ENCODE results near the gene PDE8A.
"Not testable (repeated sequence)": the region's sequence is repeated elsewhere in the genome, so short reads cannot be mapped to it uniquely, and the experiment has no call there.

Gene PDE8A

GRCh38 chr15:85142312-85142711, 160.7 kb downstream of the PDE8A start:
- DNase-seq: no peak

- no peak for DNase-seq
Observed at GRCh38 chr15:85149465-85150129, 167.9 kb downstream of the PDE8A start.

GRCh38 chr15:85150130-85150480, 168.4 kb downstream of the PDE8A start:
- DNase-seq: no peak

GRCh38 chr15:85151145-85151544, 169.5 kb downstream of the PDE8A start:
- no peak for DNase-seq

- no peak for DNase-seq
Observed at GRCh38 chr15:85151861-85152260, 170.2 kb downstream of the PDE8A start.

- peak in 1 of 2 donors; percentile 7 for DNase-seq
Observed at GRCh38 chr15:85154061-85154460, 172.4 kb downstream of the PDE8A start.

GRCh38 chr15:85155360-85155759, 173.7 kb downstream of the PDE8A start:
- no peak for DNase-seq

GRCh38 chr15:85155857-85156256, 174.2 kb downstream of the PDE8A start:
- DNase-seq: no peak

- DNase-seq: no peak
Observed at GRCh38 chr15:85157344-85157743, 175.7 kb downstream of the PDE8A start.

- DNase-seq: no peak
Observed at GRCh38 chr15:85162237-85162636, 180.6 kb downstream of the PDE8A start.

GRCh38 chr15:85164841-85165466, 183.3 kb downstream of the PDE8A start:
- DNase-seq: no peak

- DNase-seq: no peak
Observed at GRCh38 chr15:85167568-85167967, 185.9 kb downstream of the PDE8A start.

- no peak for DNase-seq
Observed at GRCh38 chr15:85168642-85169173, 187.1 kb downstream of the PDE8A start.

- DNase-seq: no peak
Observed at GRCh38 chr15:85171736-85172135, 190.1 kb downstream of the PDE8A start.

GRCh38 chr15:85172846-85173490, 191.3 kb downstream of the PDE8A start:
- no peak for DNase-seq

GRCh38 chr15:85173630-85174029, 192.0 kb downstream of the PDE8A start:
- DNase-seq: not testable (repeated sequence)

- no peak for DNase-seq
Observed at GRCh38 chr15:85174521-85174920, 192.9 kb downstream of the PDE8A start.

- not testable (repeated sequence) for DNase-seq
Observed at GRCh38 chr15:85177042-85177515, 195.4 kb downstream of the PDE8A start.

- DNase-seq: no peak
Observed at GRCh38 chr15:85178308-85178707, 196.7 kb downstream of the PDE8A start.

GRCh38 chr15:85179700-85180099, 198.0 kb downstream of the PDE8A start:
- no peak for DNase-seq

- not testable (repeated sequence) for DNase-seq
Observed at GRCh38 chr15:85185350-85185749, 203.7 kb downstream of the PDE8A start.

GRCh38 chr15:85188171-85188577, 206.5 kb downstream of the PDE8A start:
- not testable (repeated sequence) for DNase-seq
